ENCODE results near the gene KRT71. TPM values are rescaled to one million over a fixed set of nuclear protein-coding genes. Genes with fewer than 3 reads are reported as not detected.

The KRT71 gene
- polyA plus RNA-seq, 3 donors: not detected

- WGBS (ENCODE audit: insufficient coverage): 83% methylated on average over 3 of the region's 4 CpGs
- Histone ChIP-seq H3K9ac (ENCODE audit: insufficient read depth, low read length, poor library complexity, severe bottlenecking) (no peak overlapping the region), H3K4me3 (replicated peaks in 1 of 3; ENCODE audit: low read depth in 2 of 3, low read length in 3 of 3) (no peak overlapping the region), H3K9me3 (replicated peaks in 1 of 2; ENCODE audit: control insufficient read depth in 1 of 2, insufficient read depth in 1 of 2, low read length in 2 of 2) (peaks cover 0 to 5% of the 10 kb centered on the region in 2 donors), H3K4me1 (ENCODE audit: control insufficient read depth in 1 of 2, insufficient read depth in 2 of 2, low read length in 2 of 2) (no peaks in the 10 kb centered on the region), H4K20me1 (ENCODE audit: insufficient read depth, low read length) (no peaks in the 10 kb centered on the region), H3K27ac (ENCODE audit: low read depth in 1 of 2, low read length in 2 of 2) (no peak overlapping the region), H3K27me3 (ENCODE audit: control insufficient read depth in 2 of 2, insufficient read depth in 2 of 2, low read length in 2 of 2) (peaks cover 19 to 28% of the 10 kb centered on the region in 2 donors), H3K4me2 (replicated peaks; ENCODE audit: extremely low read depth, low read length, poor library complexity, severe bottlenecking) (no peak overlapping the region), H3K79me2 (ENCODE audit: insufficient read depth, low read length) (no peaks in the 10 kb centered on the region), H2AFZ (ENCODE audit: insufficient read depth, low read depth, low read length, poor library complexity, severe bottlenecking) (no peak overlapping the region), H3K36me3 (replicated peaks in 1 of 2; ENCODE audit: control insufficient read depth in 1 of 2, insufficient read depth in 2 of 2, low read length in 2 of 2) (no peaks in the 10 kb centered on the region)
- TF ChIP-seq, protein P1, sequence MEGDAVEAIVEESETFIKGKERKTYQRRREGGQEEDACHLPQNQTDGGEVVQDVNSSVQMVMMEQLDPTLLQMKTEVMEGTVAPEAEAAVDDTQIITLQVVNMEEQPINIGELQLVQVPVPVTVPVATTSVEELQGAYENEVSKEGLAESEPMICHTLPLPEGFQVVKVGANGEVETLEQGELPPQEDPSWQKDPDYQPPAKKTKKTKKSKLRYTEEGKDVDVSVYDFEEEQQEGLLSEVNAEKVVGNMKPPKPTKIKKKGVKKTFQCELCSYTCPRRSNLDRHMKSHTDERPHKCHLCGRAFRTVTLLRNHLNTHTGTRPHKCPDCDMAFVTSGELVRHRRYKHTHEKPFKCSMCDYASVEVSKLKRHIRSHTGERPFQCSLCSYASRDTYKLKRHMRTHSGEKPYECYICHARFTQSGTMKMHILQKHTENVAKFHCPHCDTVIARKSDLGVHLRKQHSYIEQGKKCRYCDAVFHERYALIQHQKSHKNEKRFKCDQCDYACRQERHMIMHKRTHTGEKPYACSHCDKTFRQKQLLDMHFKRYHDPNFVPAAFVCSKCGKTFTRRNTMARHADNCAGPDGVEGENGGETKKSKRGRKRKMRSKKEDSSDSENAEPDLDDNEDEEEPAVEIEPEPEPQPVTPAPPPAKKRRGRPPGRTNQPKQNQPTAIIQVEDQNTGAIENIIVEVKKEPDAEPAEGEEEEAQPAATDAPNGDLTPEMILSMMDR (IDR thresholded peaks at IDR 0.05): no peak
- Mint-ChIP-seq H3K4me1 (no peaks in the 10 kb centered on the region), H3K36me3 (no peaks in the 10 kb centered on the region), H3K9me3 (peaks cover 0 to 11% (median 5%) of the 10 kb centered on the region in 7 donors), H3K27me3 (ENCODE audit: low read depth in 3 of 3) (peaks cover 21 to 39% (median 31%) of the 10 kb centered on the region in 3 donors), H3K27ac (peak overlapping the region in 1 of 7 donors; percentile 14), H3K4me3 (peak overlapping the region in 1 of 2 donors; percentile 43)
- intact Hi-C loops (cut with micrococcal nuclease): no loop called here
- no peak for DNase-seq
These were observed 48.7 kb upstream of the KRT71 start for GRCh38 chr12:52601671-52602070.

GRCh38 chr12:52600941-52601481, 48.1 kb upstream of the KRT71 start, which contains the start of gene KRT72:
TSS of gene KRT72 (minus strand) at chr12:52601463. CDS start at chr12:52601452, 11 bp downstream.
- no peak within 1 kb of the TSS for H3K27ac ChIP-seq (ENCODE audit: low read depth in 1 of 2, low read length in 2 of 2)
- H3K4me1 ChIP-seq (ENCODE audit: control insufficient read depth in 1 of 2, insufficient read depth in 2 of 2, low read length in 2 of 2): no peaks in the 10 kb centered on the region
- H3K4me2 ChIP-seq (replicated peaks; ENCODE audit: extremely low read depth, low read length, poor library complexity, severe bottlenecking): no peak within 1 kb of the TSS
- no peaks in the 10 kb centered on the region for H3K36me3 Mint-ChIP-seq
- no peaks in the 10 kb centered on the region for H4K20me1 ChIP-seq (ENCODE audit: insufficient read depth, low read length)
- no peaks in the 10 kb centered on the region for H3K36me3 ChIP-seq (replicated peaks in 1 of 2; ENCODE audit: control insufficient read depth in 1 of 2, insufficient read depth in 2 of 2, low read length in 2 of 2)
- no peak within 1 kb of the TSS for H2AFZ ChIP-seq (ENCODE audit: insufficient read depth, low read depth, low read length, poor library complexity, severe bottlenecking)
- no peak within 1 kb of the TSS for H3K9ac ChIP-seq (ENCODE audit: insufficient read depth, low read length, poor library complexity, severe bottlenecking)
- intact Hi-C loops (cut with micrococcal nuclease): no loop called here
- H3K4me3 ChIP-seq (replicated peaks in 1 of 3; ENCODE audit: low read depth in 2 of 3, low read length in 3 of 3): no peak within 1 kb of the TSS
- H3K4me1 Mint-ChIP-seq: no peaks in the 10 kb centered on the region
- peak within 1 kb of the TSS in 1 of 2 donors; percentile 60 for H3K4me3 Mint-ChIP-seq
- DNase-seq: no peak
- H3K27me3 ChIP-seq (ENCODE audit: control insufficient read depth in 2 of 2, insufficient read depth in 2 of 2, low read length in 2 of 2): peaks cover 19 to 28% of the 10 kb centered on the region in 2 donors
- H3K27ac Mint-ChIP-seq: peak within 1 kb of the TSS in 1 of 7 donors; percentile 14
- H3K79me2 ChIP-seq (ENCODE audit: insufficient read depth, low read length): no peaks in the 10 kb centered on the region
- peaks cover 0 to 11% (median 5%) of the 10 kb centered on the region in 7 donors for H3K9me3 Mint-ChIP-seq
- H3K27me3 Mint-ChIP-seq (ENCODE audit: low read depth in 3 of 3): peaks cover 21 to 39% (median 31%) of the 10 kb centered on the region in 3 donors
- TF ChIP-seq, protein P1 (IDR thresholded peaks at IDR 0.05): no peak
- WGBS (ENCODE audit: insufficient coverage): 34% methylated on average over 48 of the region's 48 CpGs
- peaks cover 0 to 5% of the 10 kb centered on the region in 2 donors for H3K9me3 ChIP-seq (replicated peaks in 1 of 2; ENCODE audit: control insufficient read depth in 1 of 2, insufficient read depth in 1 of 2, low read length in 2 of 2)
